HepG2 (cell line): ENCODE data around the gene KRI1. TPM values are rescaled to one million over a fixed set of nuclear protein-coding genes. Genes with fewer than 3 reads are reported as not detected.

Experiments used
- ASH2L ChIP-seq: fragments of 300-600, 200-600 bp; sonication (generic); IDR thresholded peaks from 2 replicates; pipeline ENCODE4 v1.7.0; 2017; ENCODE audit warnings: low read depth, mild to moderate bottlenecking, moderate library complexity, mixed read lengths, low read length; ENCODE audit not compliant: insufficient read length
- ATM ChIP-seq: fragments of 450-650 bp; IDR thresholded peaks from 2 replicates; pipeline ENCODE4 v1.7.1; 2017; ENCODE audit warnings: mild to moderate bottlenecking, borderline replicate concordance
- ATRX ChIP-seq: sonication (generic); formaldehyde crosslinking; IDR thresholded peaks from 2 replicates; pipeline ENCODE4 v1.4.0; 2020; ENCODE audit warnings: missing genetic modification reagents, borderline replicate concordance
- CBX2 ChIP-seq, 2 experiments: fragments of 200-600 bp in 1 of 2; sonication (generic); formaldehyde crosslinking in 1 of 2; IDR thresholded peaks; 2 replicates each; pipeline versions ENCODE4 v1.7.0 to v1.8.1; 2018 to 2022; ENCODE audit warnings: low read depth in 2 of 2, low read length in 1 of 2, mild to moderate bottlenecking in 1 of 2, missing genetic modification reagents in 1 of 2
- EP300 ChIP-seq, 3 experiments: sonication (generic) in 1 of 3; formaldehyde crosslinking in 1 of 3; IDR thresholded peaks; 2 replicates each; pipeline versions ENCODE4 v1.5.1 to v1.6.1; 2011 to 2020; ENCODE audit warnings: low read depth in 2 of 3, low read length in 2 of 3, borderline replicate concordance in 1 of 3, improper control_type of control experiment in 1 of 3, mild to moderate bottlenecking in 1 of 3, missing genetic modification reagents in 1 of 3, moderate library complexity in 1 of 3
- FLYWCH1 ChIP-seq: sonication (generic); formaldehyde crosslinking; IDR thresholded peaks from 2 replicates; pipeline ENCODE4 v1.8.1; 2023; ENCODE audit warnings: mild to moderate bottlenecking, missing genetic modification reagents
- IRF2 ChIP-seq: IDR thresholded peaks from 2 replicates; pipeline ENCODE4 v1.6.1; 2018; ENCODE audit warnings: missing genetic modification reagents, missing compliant biosample characterization
- LCORL ChIP-seq, 2 experiments: fragments of 450-650 bp in 1 of 2; sonication (generic) in 1 of 2; formaldehyde crosslinking in 1 of 2; IDR thresholded peaks; 2 replicates each; pipeline versions ENCODE4 v1.5.0 to v1.6.1; 2017 to 2020; ENCODE audit warnings: antibody characterized with exemption in 1 of 2, missing genetic modification reagents in 1 of 2
- NCOR1 ChIP-seq: fragments of 200-600 bp; sonication (generic); IDR thresholded peaks from 2 replicates; pipeline ENCODE4 v1.7.0; 2017; ENCODE audit warnings: antibody characterized with exemption, low read length, borderline replicate concordance
- NRL ChIP-seq: sonication (generic); formaldehyde crosslinking; IDR thresholded peaks from 2 replicates; pipeline ENCODE4 v1.5.0; 2020; ENCODE audit warnings: missing genetic modification reagents, mild to moderate bottlenecking, moderate library complexity, borderline replicate concordance
- PPARG ChIP-seq: conservative IDR thresholded peaks from 2 replicates; pipeline ENCODE4 v1.6.1; 2016; ENCODE audit warnings: missing biosample characterization, missing genetic modification reagents
- RXRA ChIP-seq: sonication (generic); formaldehyde crosslinking; IDR thresholded peaks from 2 replicates; pipeline ENCODE4 v1.5.1; 2020; ENCODE audit warnings: missing genetic modification reagents
- SIN3B ChIP-seq: fragments of 150-350 bp; IDR thresholded peaks from 2 replicates; pipeline ENCODE4 v1.6.1; 2014; ENCODE audit warnings: low read length
- SIX1 ChIP-seq: sonication (generic); formaldehyde crosslinking; IDR thresholded peaks from 2 replicates; pipeline ENCODE4 v1.4.0; 2020; ENCODE audit warnings: missing genetic modification reagents, borderline replicate concordance
- SP4 ChIP-seq: sonication (generic); formaldehyde crosslinking; IDR thresholded peaks from 2 replicates; pipeline ENCODE4 v1.8.1; 2023; ENCODE audit warnings: mild to moderate bottlenecking, missing genetic modification reagents
- SUZ12 ChIP-seq: fragments of 150-350 bp; IDR thresholded peaks from 2 replicates; pipeline ENCODE4 v1.6.1; 2014; ENCODE audit warnings: low read depth, low read length
- ZBTB3 ChIP-seq: sonication (generic); formaldehyde crosslinking; IDR thresholded peaks from 2 replicates; pipeline ENCODE4 v1.4.0; 2020; ENCODE audit warnings: low read depth, mild to moderate bottlenecking, moderate library complexity, missing genetic modification reagents, borderline replicate concordance
- ZEB1 ChIP-seq: IDR thresholded peaks from 2 replicates; pipeline ENCODE4 v1.6.1; 2012; ENCODE audit warnings: mild to moderate bottlenecking, low read depth, inconsistent platforms; ENCODE audit not compliant: insufficient replicate concordance
- ZNF143 ChIP-seq: sonication (generic); formaldehyde crosslinking; IDR thresholded peaks from 2 replicates; pipeline ENCODE4 v1.4.0; 2020; ENCODE audit warnings: missing genetic modification reagents
- ZNF414 ChIP-seq: sonication (generic); formaldehyde crosslinking; IDR thresholded peaks from 2 replicates; pipeline ENCODE4 v1.5.0; 2020; ENCODE audit warnings: missing genetic modification reagents
- ZNF468 ChIP-seq: sonication (generic); formaldehyde crosslinking; IDR thresholded peaks from 2 replicates; pipeline ENCODE4 v1.8.0; 2022; ENCODE audit warnings: mild to moderate bottlenecking, moderate library complexity, missing genetic modification reagents
- ZNF512B ChIP-seq: sonication (generic); formaldehyde crosslinking; IDR thresholded peaks from 2 replicates; pipeline ENCODE4 v1.5.1; 2020; ENCODE audit warnings: missing genetic modification reagents, mild to moderate bottlenecking, borderline replicate concordance
- ZNF550 ChIP-seq: sonication (generic); formaldehyde crosslinking; IDR thresholded peaks from 2 replicates; pipeline ENCODE4 v1.4.0; 2020; ENCODE audit warnings: mild to moderate bottlenecking, missing genetic modification reagents, borderline replicate concordance
- polyA plus RNA-seq, 8 experiments: library from polyadenylated mRNA; depleted of rRNA in 3 of 8; stranded (reverse) in 7 of 8; unstranded in 1 of 8; fragments of >200 nt; fragmentation: Illumina TruSeq in 4 of 8; extraction: Trizol in 4 of 8; gene quantifications; 2 replicates each; pipeline versions ENCODE4 v1.2.1 to v1.2.3, GENCODE V29; 2011 to 2016; ENCODE audit warnings: low read depth in 4 of 8, missing spikeins in 1 of 8, mixed read lengths in 1 of 8; ENCODE audit not compliant: insufficient read depth in 1 of 8
- total RNA-seq, 5 experiments: library from RNA; depleted of rRNA; stranded (reverse); fragments of >200 nt; fragmentation: Illumina TruSeq; extraction: Trizol; gene quantifications; 2 replicates each; pipeline ENCODE4 v1.2.3, GENCODE V29; 2016; ENCODE audit warnings: low read depth in 1 of 5
- TF ChIP-seq, protein P1 (sequence below): sonication (generic); formaldehyde crosslinking; IDR thresholded peaks from 2 replicates; pipeline ENCODE4 v1.4.0; 2020; ENCODE audit warnings: missing genetic modification reagents; ENCODE audit errors: not compliant biosample characterization

Gene KRI1
- total and polyA plus RNA-seq, 2 of the 13 experiments (the other 11 are each of a cell fraction or from before 2014, with no cell fraction given): 9.1 to 11.7 TPM

- TF ChIP-seq SIX1 (CRISPR knock-in tag): peak; percentile 12; the same call in 1 of the 2 replicates
- TF ChIP-seq NRL (CRISPR knock-in tag): peak; percentile 77; the same call in 1 of the 2 replicates
- no peak for TF ChIP-seq SIN3B
- no peak for TF ChIP-seq ZEB1
- TF ChIP-seq ZBTB3 (CRISPR knock-in tag): no peak
- peak; percentile 59 for TF ChIP-seq PPARG (CRISPR knock-in tag)
- TF ChIP-seq ZNF414 (CRISPR knock-in tag): 0 out of 2 replicates have a peak, but pooled peaks have one; percentile 58
- no peak for TF ChIP-seq NCOR1
- no peak for TF ChIP-seq ATRX (CRISPR knock-in tag)
- 0 out of 2 replicates have a peak, but pooled peaks have one; percentile 37 for TF ChIP-seq ZNF550
- TF ChIP-seq ASH2L: peak; percentile 74
- peak; percentile 80 for TF ChIP-seq IRF2
- TF ChIP-seq SUZ12: no peak
- TF ChIP-seq ZNF143 (CRISPR knock-in tag): peak; percentile 56; the same call in 1 of the 2 replicates
- no peak for TF ChIP-seq LCORL (IDR thresholded peaks at IDR 0.05)
- peak; percentile 64 for TF ChIP-seq LCORL (CRISPR knock-in tag; IDR thresholded peaks at IDR 0.05)
- TF ChIP-seq EP300 (IDR thresholded peaks at IDR 0.05; ENCODE audit: low read depth in 2 of 2, low read length in 2 of 2): no peak
- TF ChIP-seq EP300 (CRISPR knock-in tag; IDR thresholded peaks at IDR 0.05; ENCODE audit: borderline replicate concordance): no peak; the same call in 1 of the 2 replicates
- TF ChIP-seq, protein P1, sequence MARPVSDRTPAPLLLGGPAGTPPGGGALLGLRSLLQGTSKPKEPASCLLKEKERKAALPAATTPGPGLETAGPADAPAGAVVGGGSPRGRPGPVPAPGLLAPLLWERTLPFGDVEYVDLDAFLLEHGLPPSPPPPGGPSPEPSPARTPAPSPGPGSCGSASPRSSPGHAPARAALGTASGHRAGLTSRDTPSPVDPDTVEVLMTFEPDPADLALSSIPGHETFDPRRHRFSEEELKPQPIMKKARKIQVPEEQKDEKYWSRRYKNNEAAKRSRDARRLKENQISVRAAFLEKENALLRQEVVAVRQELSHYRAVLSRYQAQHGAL (CRISPR knock-in tag): no peak
- TF ChIP-seq CBX2 (IDR thresholded peaks at IDR 0.05; ENCODE audit: low read depth, low read length): no peak
- peak; percentile 56; the same call in 1 of the 2 replicates for TF ChIP-seq CBX2 (CRISPR knock-in tag; IDR thresholded peaks at IDR 0.05; ENCODE audit: low read depth)
- TF ChIP-seq ATM: no peak
- 0 out of 2 replicates have a peak, but pooled peaks have one; percentile 79 for TF ChIP-seq FLYWCH1 (CRISPR knock-in tag)
- peak; percentile 80 for TF ChIP-seq RXRA (CRISPR knock-in tag)
- no peak for TF ChIP-seq ZNF468 (CRISPR knock-in tag)
- no peak for TF ChIP-seq ZNF512B (CRISPR knock-in tag)
- TF ChIP-seq SP4 (CRISPR knock-in tag): peak; percentile 96
Observed at GRCh38 chr19:10565567-10566407, at the start of gene KRI1 (continued).
